Measurements from ENCODE around the gene VAV2. TPM values are rescaled to one million over a fixed set of nuclear protein-coding genes. Genes with fewer than 3 reads are reported as not detected.

The VAV2 gene
- polyA plus RNA-seq, 1 of the 3 experiments (the other 2 are of a cell fraction) = 14.9 TPM

- H3K36me3 ChIP-seq (replicated peaks in 1 of 2; ENCODE audit: control insufficient read depth in 1 of 2, insufficient read depth in 2 of 2, low read length in 1 of 2) = peaks cover 25 to 53% of the 10 kb centered on the region in 2 experiments
- ChIA-PET CTCF (interaction anchor here (0.8 to 3.3 kb wide), 6 partner anchors 8 to 220 kb away, joined by 3 to 24 read pairs (median 6); no protein-coding TSS in a partner anchor), POLR2A (interaction anchor here (1.2 kb wide), 1 partner anchor 8 kb away, joined by 3 read pairs; no protein-coding TSS in a partner anchor)
- TF ChIP-seq MEF2A (IDR thresholded peaks at IDR 0.05; ENCODE audit: borderline replicate concordance, low read depth) = no peak
- TF ChIP-seq ELF1 (IDR thresholded peaks at IDR 0.05) = no peak
- peak; percentile 93 for TF ChIP-seq RCOR1 (IDR thresholded peaks at IDR 0.05; ENCODE audit: low read length)
- TF ChIP-seq MXI1 (IDR thresholded peaks at IDR 0.05; ENCODE audit: low read depth, low read length) = peak; percentile 20; the same call in 1 of the 2 replicates
- peak; percentile 24; the same call in 1 of the 2 replicates for TF ChIP-seq GATA2 (CRISPR knock-in tag; IDR thresholded peaks at IDR 0.05)
- TF ChIP-seq CHD2 (IDR thresholded peaks at IDR 0.05; ENCODE audit: low read length, partially characterized antibody) = peak; percentile 50
- TF ChIP-seq EP300 (IDR thresholded peaks at IDR 0.05; ENCODE audit: borderline replicate concordance in 1 of 2, low read depth in 1 of 2, low read length in 1 of 2) = peak in 1 of 2 experiments; percentile 77; a peak in 2 of 4 replicates
- no peak overlapping the region for H3K9ac ChIP-seq
- no peaks in the 10 kb centered on the region for H3K9me2 ChIP-seq
- H3K4me1 ChIP-seq (ENCODE audit: control insufficient read depth in 1 of 2, insufficient read depth in 2 of 2, low read depth in 1 of 2, low read length in 1 of 2) = peaks cover 0 to 19% of the 10 kb centered on the region in 2 experiments; a peak in 1 of 4 replicates
- no peak overlapping the region for H2AFZ ChIP-seq (ENCODE audit: low read depth)
- H3K27me3 ChIP-seq (ENCODE audit: insufficient read depth) = no peaks in the 10 kb centered on the region
- no peaks in the 10 kb centered on the region for H4K20me1 ChIP-seq (ENCODE audit: insufficient read depth)
- H3K27ac ChIP-seq (ENCODE audit: low read depth in 2 of 2, low read length in 1 of 2) = peak overlapping the region in 1 of 2 experiments; percentile 71; a peak in 2 of 4 replicates
- no peaks in the 10 kb centered on the region for H3K79me2 ChIP-seq (ENCODE audit: insufficient read depth)
- H3K4me3 ChIP-seq (ENCODE audit: low read depth in 2 of 2, low read length in 1 of 2) = no peak overlapping the region; a peak in 1 of 4 replicates
- no peaks in the 10 kb centered on the region for H3K9me3 ChIP-seq
- peak; percentile 85 for DNase-seq
- no peak overlapping the region for H3K4me2 ChIP-seq
- 75% methylated on average over 5 of the region's 9 CpGs for WGBS (ENCODE audit: low lambda C conversion rate)
- no peaks in the 10 kb centered on the region for H3F3A ChIP-seq (replicated peaks; ENCODE audit: insufficient read depth)
Measured at GRCh38 chr9:133773889-133774655, 218.1 kb downstream of the VAV2 start.

- Histone ChIP-seq H3K27me3 (ENCODE audit: insufficient read depth) (no peaks in the 10 kb centered on the region), H3K4me1 (ENCODE audit: control insufficient read depth in 1 of 2, insufficient read depth in 2 of 2, low read depth in 1 of 2, low read length in 1 of 2) (peaks cover 0 to 19% of the 10 kb centered on the region in 2 experiments; a peak in 1 of 4 replicates), H3K4me3 (ENCODE audit: low read depth in 2 of 2, low read length in 1 of 2) (no peak overlapping the region), H2AFZ (ENCODE audit: low read depth) (no peak overlapping the region), H3K9me2 (no peaks in the 10 kb centered on the region), H3K9ac (no peak overlapping the region), H4K20me1 (ENCODE audit: insufficient read depth) (no peaks in the 10 kb centered on the region), H3K9me3 (peaks cover 3% of the 10 kb centered on the region; the same call in 1 of the 2 replicates), H3K4me2 (no peak overlapping the region), H3K36me3 (replicated peaks in 1 of 2; ENCODE audit: control insufficient read depth in 1 of 2, insufficient read depth in 2 of 2, low read length in 1 of 2) (peaks cover 37 to 60% of the 10 kb centered on the region in 2 experiments), H3F3A (replicated peaks; ENCODE audit: insufficient read depth) (no peaks in the 10 kb centered on the region), H3K79me2 (ENCODE audit: insufficient read depth) (no peaks in the 10 kb centered on the region), H3K27ac (ENCODE audit: low read depth in 2 of 2, low read length in 1 of 2) (no peak overlapping the region; a peak in 1 of 4 replicates)
- ChIA-PET POLR2A (no interaction called here), CTCF (interaction anchor here (1.0 to 5.7 kb wide), 4 partner anchors 9 to 221 kb away, joined by 4 to 46 read pairs (median 16); no protein-coding TSS in a partner anchor)
- 95% methylated on average over 6 of the region's 7 CpGs for WGBS (ENCODE audit: low lambda C conversion rate)
- DNase-seq = no peak
- no peak for TF ChIP-seq TEAD4 (IDR thresholded peaks at IDR 0.05; ENCODE audit: borderline replicate concordance, insufficient read depth)
- no peak for TF ChIP-seq NRF1 (IDR thresholded peaks at IDR 0.05; ENCODE audit: low read depth, low read length)
- no peak for TF ChIP-seq PBX3 (IDR thresholded peaks at IDR 0.05)
- TF ChIP-seq NFIC (IDR thresholded peaks at IDR 0.05; ENCODE audit: borderline replicate concordance) = no peak
- no peak for TF ChIP-seq FOXJ3 (CRISPR knock-in tag; IDR thresholded peaks at IDR 0.05)
- TF ChIP-seq REST (IDR thresholded peaks at IDR 0.05; ENCODE audit: low read depth, low read length) = no peak
- TF ChIP-seq TCF12 (IDR thresholded peaks at IDR 0.05) = no peak
- no peak for TF ChIP-seq ELF1 (IDR thresholded peaks at IDR 0.05)
- no peak for TF ChIP-seq ZBTB33 (IDR thresholded peaks at IDR 0.05; ENCODE audit: borderline replicate concordance, low read depth)
- no peak for TF ChIP-seq MEF2A (IDR thresholded peaks at IDR 0.05; ENCODE audit: borderline replicate concordance, low read depth)
- TF ChIP-seq USF2 (IDR thresholded peaks at IDR 0.05; ENCODE audit: borderline replicate concordance, low read depth, low read length) = no peak
- no peak for TF ChIP-seq SIN3A (IDR thresholded peaks at IDR 0.05; ENCODE audit: borderline replicate concordance, low read depth, low read length)
- TF ChIP-seq CHD2 (IDR thresholded peaks at IDR 0.05; ENCODE audit: low read length, partially characterized antibody) = no peak
- no peak for TF ChIP-seq SMC3 (IDR thresholded peaks at IDR 0.05; ENCODE audit: low read depth, low read length)
Measured at GRCh38 chr9:133772581-133772980, 219.5 kb downstream of the VAV2 start.

All from SK-N-SH (cell line).